A673 (cell line): ENCODE results near the gene GLI3. TPM values are rescaled to one million over a fixed set of nuclear protein-coding genes. Genes with fewer than 3 reads are reported as not detected.

Experiments used
- BruUV-seq: library from RNA; stranded (reverse); fragments of 400-500 nt; replicated peaks from 2 replicates; lab custom pipeline; 2021; lab: Mats Ljungman, UMichigan
- CTCF ChIA-PET: fragments of 300-600 bp; sonication (Branson Sonifier 250); formaldehyde crosslinking; loops from one replicate; lab custom pipeline; 2022; ENCODE audit warnings: antibody characterized with exemption; lab: Charles Lee
- POLR2A ChIA-PET: fragments of 300-600 bp; sonication (Branson Sonifier 250); formaldehyde crosslinking; loops from one replicate; lab custom pipeline; 2022; ENCODE audit warnings: antibody characterized with exemption; ENCODE audit not compliant: low non-redundant PET; lab: Charles Lee
- DNase-seq: peaks from one replicate; pipeline ENCODE4 v3.0.0-alpha.2; 2015; ENCODE audit warnings: low spot score
- H3K27ac ChIP-seq: fragments of 200-600 bp; sonication (generic); 2 replicates; pipeline ENCODE4 v1.5.1; 2016; ENCODE audit warnings: mixed run types, low read depth, mild to moderate bottlenecking, mixed read lengths, antibody characterized with exemption, low read length; ENCODE audit not compliant: poor library complexity, severe bottlenecking
- H3K27me3 ChIP-seq: fragments of 200-600 bp; sonication (generic); replicated peaks from 2 replicates; pipeline ENCODE4 v1.6.1; 2017; ENCODE audit warnings: mixed run types, low read depth, mild to moderate bottlenecking, mixed read lengths, antibody characterized with exemption, low read length; ENCODE audit not compliant: insufficient read depth, poor library complexity
- H3K36me3 ChIP-seq: fragments of 200-600 bp; sonication (generic); 2 replicates; pipeline ENCODE4 v1.6.1; 2016; ENCODE audit warnings: mixed run types, mild to moderate bottlenecking, mixed read lengths, antibody characterized with exemption, low read length; ENCODE audit not compliant: insufficient read depth, poor library complexity, severe bottlenecking
- H3K4me1 ChIP-seq: fragments of 200-600 bp; sonication (generic); 2 replicates; pipeline ENCODE4 v1.6.1; 2017; ENCODE audit warnings: mixed run types, mild to moderate bottlenecking, mixed read lengths, antibody characterized with exemption, low read length; ENCODE audit not compliant: insufficient read depth, poor library complexity, severe bottlenecking
- H3K4me3 ChIP-seq: fragments of 200-600 bp; sonication (generic); 2 replicates; pipeline ENCODE4 v1.5.1; 2016; ENCODE audit warnings: low read depth, mixed run types, mild to moderate bottlenecking, mixed read lengths, low read length; ENCODE audit not compliant: poor library complexity, severe bottlenecking
- H3K9me3 ChIP-seq: fragments of 200-600 bp; sonication (generic); 2 replicates; pipeline ENCODE4 v1.6.1; 2016; ENCODE audit warnings: mixed run types, low read depth, mild to moderate bottlenecking, mixed read lengths, antibody characterized with exemption, low read length; ENCODE audit not compliant: poor library complexity, severe bottlenecking
- CTCF ChIP-seq: fragments of 300-800, 200-600 bp; sonication (generic); conservative IDR thresholded peaks from 2 replicates; pipeline ENCODE4 v1.5.1; 2017; ENCODE audit warnings: low read depth, mild to moderate bottlenecking, antibody characterized with exemption, low read length, moderate library complexity, mixed read lengths
- EZH2 ChIP-seq: fragments of 200-600 bp; sonication (generic); IDR thresholded peaks from 2 replicates; pipeline ENCODE4 v1.6.1; 2017; ENCODE audit warnings: borderline replicate concordance, low read depth, mild to moderate bottlenecking, mixed read lengths, antibody characterized with exemption, low read length; ENCODE audit not compliant: poor library complexity, severe bottlenecking
- intact Hi-C: fragments of 100-400 bp; cut with micrococcal nuclease; formaldehyde crosslinking; loops from one replicate; pipeline ENCODE4 v1.10.0; 2022; ENCODE audit not compliant: unreplicated experiment
- total RNA-seq: library from RNA; stranded (reverse); gene quantifications from 2 replicates; pipeline ENCODE4 v1.2.3, GENCODE V29; 2021

Gene GLI3
- total RNA-seq, 1 experiment from 2014 or later, result 52.6 TPM

GRCh38 chr7:42085531-42085930 is 151.5 kb downstream of the GLI3 start:
- no peak for TF ChIP-seq CTCF
- TF ChIP-seq EZH2, result no peak
- no peaks in the 10 kb centered on the region for H3K36me3 ChIP-seq
- POLR2A ChIA-PET, result no interaction called here
- CTCF ChIA-PET, result no interaction called here
- BruUV-seq, result no TSS peak
- no peak overlapping the region for H3K4me3 ChIP-seq
- H3K27me3 ChIP-seq, result no peaks in the 10 kb centered on the region
- H3K9me3 ChIP-seq, result no peaks in the 10 kb centered on the region
- no peak overlapping the region for H3K27ac ChIP-seq
- no peak for DNase-seq
- peaks cover 26% of the 10 kb centered on the region for H3K4me1 ChIP-seq
- intact Hi-C loops, result no loop called here

- CTCF ChIA-PET, result no interaction called here
- no peak for DNase-seq
- TF ChIP-seq EZH2 (no peak), CTCF (no peak)
- Histone ChIP-seq H3K27me3 (no peaks in the 10 kb centered on the region), H3K4me1 (peaks cover 26% of the 10 kb centered on the region), H3K9me3 (no peaks in the 10 kb centered on the region), H3K27ac (no peak overlapping the region), H3K36me3 (no peaks in the 10 kb centered on the region), H3K4me3 (no peak overlapping the region)
- intact Hi-C loops, result no loop called here
- POLR2A ChIA-PET, result no interaction called here
- no TSS peak for BruUV-seq
Observed at GRCh38 chr7:42084263-42084662, 152.7 kb downstream of the GLI3 start.

GRCh38 chr7:42083284-42083683 is 153.7 kb downstream of the GLI3 start:
- no peak for DNase-seq
- no peak for TF ChIP-seq CTCF
- no peak for TF ChIP-seq EZH2
- CTCF ChIA-PET, result no interaction called here
- no TSS peak for BruUV-seq
- POLR2A ChIA-PET, result no interaction called here
- Histone ChIP-seq H3K4me1 (peaks cover 27% of the 10 kb centered on the region), H3K9me3 (no peaks in the 10 kb centered on the region), H3K36me3 (no peaks in the 10 kb centered on the region), H3K27ac (no peak overlapping the region), H3K4me3 (no peak overlapping the region), H3K27me3 (no peaks in the 10 kb centered on the region)
- intact Hi-C loops, result no loop called here
